Lower lobe of right lung (tissue), 2 donors: ENCODE data around the gene ECEL1. TPM values are rescaled to one million over a fixed set of nuclear protein-coding genes. Genes with fewer than 3 reads are reported as not detected.
"Not testable (repeated sequence)": the region's sequence is repeated elsewhere in the genome, so short reads cannot be mapped to it uniquely, and the experiment has no call there.

Experiments
- ATAC-seq, 2 donors: fragments of 200-7000 bp; cut with Tn5 transposase; one replicate each; pipeline ENCODE4 v1.9.1; 2020 to 2022; ENCODE audit warnings: mild to moderate bottlenecking in 2 of 2, moderate library complexity in 2 of 2
- DNase-seq: peaks from one replicate; pipeline ENCODE4 v3.0.0-alpha.2; 2020
- H3K27ac ChIP-seq: fragments of 200-600 bp; one replicate; pipeline ENCODE4 v1.8.0; 2022
- H3K27me3 ChIP-seq: fragments of 200-600 bp; one replicate; pipeline ENCODE4 v1.8.0; 2022; ENCODE audit warnings: low read depth
- H3K36me3 ChIP-seq: fragments of 200-600 bp; one replicate; pipeline ENCODE4 v1.8.0; 2022; ENCODE audit warnings: mild to moderate bottlenecking
- H3K4me1 ChIP-seq: fragments of 200-600 bp; one replicate; pipeline ENCODE4 v1.8.0; 2022
- H3K4me3 ChIP-seq: fragments of 200-600 bp; one replicate; pipeline ENCODE4 v1.8.0; 2022; ENCODE audit warnings: mild to moderate bottlenecking
- H3K9me3 ChIP-seq: fragments of 200-600 bp; one replicate; pipeline ENCODE4 v1.8.0; 2022
- CTCF ChIP-seq: fragments of 200-600 bp; IDR thresholded peaks from one replicate; pipeline ENCODE4 v1.8.0; 2022; ENCODE audit warnings: antibody characterized with exemption, mild to moderate bottlenecking
- intact Hi-C: fragments of 100-400 bp; cut with DNase I; formaldehyde crosslinking; loops from one replicate; pipeline ENCODE4 v1.11.0; 2022
- total RNA-seq: library from RNA; stranded (reverse); fragmentation: NEBNext Ultra II Directional; extraction: Animal tissue kit (Norgen Biotek cat#: 25700); gene quantifications from one replicate; pipeline ENCODE4 v1.2.1, GENCODE V29; 2021
- donor health status: DM: no; HTN: yes; CAD: no; lungs with severe emphysema.

Gene ECEL1
- total RNA-seq, 1 donor from 2014 or later, result 1.0 TPM

GRCh38 chr2:232435805-232436204 lies 51.8 kb downstream of the ECEL1 start:
- TF ChIP-seq CTCF, result no peak
- no peak overlapping the region for H3K4me3 ChIP-seq
- intact Hi-C loops, result no loop called here
- no peaks in the 10 kb centered on the region for H3K4me1 ChIP-seq
- DNase-seq (peak; percentile 10), ATAC-seq (no peak)
- H3K27me3 ChIP-seq, result peaks cover 4% of the 10 kb centered on the region
- H3K36me3 ChIP-seq, result no peaks in the 10 kb centered on the region
- no peaks in the 10 kb centered on the region for H3K9me3 ChIP-seq
- H3K27ac ChIP-seq, result no peak overlapping the region

GRCh38 chr2:232435375-232435648 lies 52.3 kb downstream of the ECEL1 start:
- no peak for ATAC-seq
- H3K27me3 ChIP-seq, result peaks cover 4% of the 10 kb centered on the region
- DNase-seq, result peak; percentile 20
- H3K4me1 ChIP-seq, result no peaks in the 10 kb centered on the region
- no peaks in the 10 kb centered on the region for H3K36me3 ChIP-seq
- TF ChIP-seq CTCF, result no peak
- no peak overlapping the region for H3K4me3 ChIP-seq
- no peaks in the 10 kb centered on the region for H3K9me3 ChIP-seq
- intact Hi-C loops, result no loop called here
- H3K27ac ChIP-seq, result no peak overlapping the region

- DNase-seq (peak; percentile 28), ATAC-seq (no peak)
- H3K27ac ChIP-seq, result no peak overlapping the region
- H3K36me3 ChIP-seq, result no peaks in the 10 kb centered on the region
- no peak for TF ChIP-seq CTCF
- H3K27me3 ChIP-seq, result peaks cover 4% of the 10 kb centered on the region
- H3K4me3 ChIP-seq, result no peak overlapping the region
- intact Hi-C loops, result no loop called here
- H3K4me1 ChIP-seq, result no peaks in the 10 kb centered on the region
- H3K9me3 ChIP-seq, result no peaks in the 10 kb centered on the region
These were observed 52.9 kb downstream of the ECEL1 start for GRCh38 chr2:232434563-232435374.

- TF ChIP-seq CTCF, result no peak
- Histone ChIP-seq H3K27me3 (peaks cover 2% of the 10 kb centered on the region), H3K36me3 (no peaks in the 10 kb centered on the region), H3K27ac (no peak overlapping the region), H3K9me3 (no peaks in the 10 kb centered on the region), H3K4me1 (no peaks in the 10 kb centered on the region), H3K4me3 (no peak overlapping the region)
- DNase-seq (peak; percentile 30), ATAC-seq (peak in 1 of 2 donors; percentile 6)
- intact Hi-C loops, result no loop called here
These were observed 53.5 kb downstream of the ECEL1 start for GRCh38 chr2:232434091-232434490.

GRCh38 chr2:232433622-232434021 lies 54.0 kb downstream of the ECEL1 start:
- H3K4me3 ChIP-seq, H3K27me3 ChIP-seq, ATAC-seq, H3K4me1 ChIP-seq, intact Hi-C loops, H3K27ac ChIP-seq, H3K9me3 ChIP-seq, H3K36me3 ChIP-seq: not testable (repeated sequence)
- DNase-seq, result peak; percentile 26

- Histone ChIP-seq H3K27me3 (no peaks in the 10 kb centered on the region), H3K27ac (no peak overlapping the region), H3K4me1 (no peaks in the 10 kb centered on the region), H3K9me3 (no peaks in the 10 kb centered on the region), H3K36me3 (no peaks in the 10 kb centered on the region), H3K4me3 (no peak overlapping the region)
- TF ChIP-seq CTCF, result no peak
- intact Hi-C loops, result no loop called here
- DNase-seq (peak; percentile 33), ATAC-seq (no peak)
These were observed 54.9 kb downstream of the ECEL1 start for GRCh38 chr2:232432598-232433184.
